Mesenchymal stem cell (in vitro differentiated cells and primary cell): ENCODE results near the gene DCLRE1B.

Experiments used
- DNase-seq: peaks from one replicate; pipeline ENCODE4 v3.0.0-alpha.2; 2013
- H2AFZ ChIP-seq: one replicate; pipeline ENCODE4 v1.6.1; 2013; ENCODE audit warnings: low read depth, mild to moderate bottlenecking, control low read depth, inconsistent platforms, low read length, moderate library complexity
- H2AK5ac ChIP-seq: 2 replicates; pipeline ENCODE4 v1.6.1; 2013; ENCODE audit warnings: low read length, moderate library complexity, mild to moderate bottlenecking, inconsistent platforms; ENCODE audit not compliant: severe bottlenecking
- H2BK120ac ChIP-seq: one replicate; pipeline ENCODE4 v1.6.1; 2013; ENCODE audit warnings: low read depth, mild to moderate bottlenecking, inconsistent platforms, low read length, moderate library complexity
- H2BK12ac ChIP-seq, 2 experiments: one replicate each; pipeline ENCODE4 v1.6.1; 2013; ENCODE audit warnings: inconsistent platforms in 2 of 2, low read length in 2 of 2, mild to moderate bottlenecking in 2 of 2, moderate library complexity in 2 of 2, control low read depth in 1 of 2
- H2BK15ac ChIP-seq: one replicate; pipeline ENCODE4 v1.6.1; 2013; ENCODE audit warnings: mild to moderate bottlenecking, low read depth, inconsistent platforms; ENCODE audit not compliant: poor library complexity, severe bottlenecking
- H2BK5ac ChIP-seq: 2 replicates; pipeline ENCODE4 v1.6.1; 2013; ENCODE audit warnings: low read depth, mild to moderate bottlenecking, low read length, control low read depth, inconsistent platforms; ENCODE audit not compliant: poor library complexity, severe bottlenecking
- H3K14ac ChIP-seq, 2 experiments: one replicate each; pipeline ENCODE4 v1.6.1; 2013; ENCODE audit warnings: inconsistent platforms in 2 of 2, low read length in 2 of 2, control low read depth in 1 of 2, mild to moderate bottlenecking in 1 of 2, moderate library complexity in 1 of 2
- H3K18ac ChIP-seq, 2 experiments: one replicate each; pipeline ENCODE4 v1.6.1; 2013; ENCODE audit warnings: inconsistent platforms in 2 of 2, low read length in 2 of 2, control low read depth in 1 of 2, low read depth in 1 of 2, mild to moderate bottlenecking in 1 of 2
- H3K23ac ChIP-seq, 2 experiments: one replicate each; pipeline ENCODE4 v1.6.1; 2013; ENCODE audit warnings: inconsistent platforms in 2 of 2, low read length in 2 of 2, mild to moderate bottlenecking in 2 of 2, moderate library complexity in 2 of 2, control low read depth in 1 of 2
- H3K27ac ChIP-seq: 2 replicates; pipeline ENCODE4 v1.5.1; 2013; ENCODE audit warnings: mild to moderate bottlenecking, moderate library complexity, low read length, control low read depth, inconsistent platforms; ENCODE audit not compliant: poor library complexity, severe bottlenecking
- H3K27me3 ChIP-seq, 2 experiments: 2 replicates each; pipeline versions ENCODE4 v1.6.1 to v1.7.0; 2013; ENCODE audit warnings: low read length in 2 of 2, mild to moderate bottlenecking in 2 of 2, moderate library complexity in 2 of 2, control low read depth in 1 of 2, inconsistent platforms in 1 of 2; ENCODE audit not compliant: control insufficient read depth in 1 of 2, insufficient read depth in 1 of 2
- H3K36me3 ChIP-seq, 2 experiments: 2 replicates each; pipeline versions ENCODE4 v1.6.1 to v1.7.0; 2013; ENCODE audit warnings: low read length in 2 of 2, control low read depth in 1 of 2, inconsistent platforms in 1 of 2, low read depth in 1 of 2, mild to moderate bottlenecking in 1 of 2; ENCODE audit not compliant: insufficient read depth in 2 of 2, control insufficient read depth in 1 of 2
- H3K4ac ChIP-seq, 2 experiments: one replicate each; pipeline ENCODE4 v1.6.1; 2013; ENCODE audit warnings: inconsistent platforms in 2 of 2, low read length in 2 of 2, mild to moderate bottlenecking in 2 of 2, moderate library complexity in 2 of 2, control low read depth in 1 of 2, low read depth in 1 of 2
- H3K4me1 ChIP-seq: 2 replicates; pipeline ENCODE4 v1.6.1; 2013; ENCODE audit warnings: low read depth, low read length, control low read depth; ENCODE audit not compliant: control insufficient read depth, insufficient read depth
- H3K4me2 ChIP-seq: 2 replicates; pipeline ENCODE4 v1.6.1; 2013; ENCODE audit warnings: low read length, mild to moderate bottlenecking, inconsistent platforms; ENCODE audit not compliant: poor library complexity, severe bottlenecking
- H3K4me3 ChIP-seq, 2 experiments: 2 replicates each; pipeline versions ENCODE4 v1.5.1 to v1.7.0; 2013; ENCODE audit warnings: low read length in 2 of 2, mild to moderate bottlenecking in 2 of 2, control low read depth in 1 of 2, low read depth in 1 of 2; ENCODE audit not compliant: insufficient read depth in 1 of 2
- H3K79me1 ChIP-seq: replicated peaks from 2 replicates; pipeline ENCODE4 v1.6.1; 2013; ENCODE audit warnings: mild to moderate bottlenecking, control low read depth, low read length, inconsistent platforms; ENCODE audit not compliant: poor library complexity, severe bottlenecking
- H3K9ac ChIP-seq: 2 replicates; pipeline ENCODE4 v1.7.0; 2013; ENCODE audit warnings: mild to moderate bottlenecking, low read length, moderate library complexity
- H3K9me3 ChIP-seq: 2 replicates; pipeline ENCODE4 v1.7.0; 2013; ENCODE audit warnings: mild to moderate bottlenecking, low read length; ENCODE audit not compliant: control insufficient read depth
- H4K8ac ChIP-seq: one replicate; pipeline ENCODE4 v1.6.1; 2013; ENCODE audit warnings: inconsistent platforms, mild to moderate bottlenecking, low read length, moderate library complexity
- H4K91ac ChIP-seq: one replicate; pipeline ENCODE4 v1.6.1; 2013; ENCODE audit warnings: mild to moderate bottlenecking, low read length, inconsistent platforms
- WGBS: methylation state at CpG from one replicate; pipeline ENCODE4 v1.1.7; 2013; ENCODE audit warnings: mixed read lengths; 5-methylcytosine and 5-hydroxymethylcytosine counted together

DCLRE1B gene

GRCh38 chr1:113903501-113904292 is 1.4 kb upstream of the DCLRE1B start:
- Histone ChIP-seq H3K36me3 (peaks cover 15 to 43% of the 10 kb centered on the region in 2 experiments), H2AFZ (peak overlapping the region; percentile 79), H4K8ac (no peak overlapping the region), H3K18ac (no peak overlapping the region), H3K27me3 (no peaks in the 10 kb centered on the region), H3K9me3 (no peaks in the 10 kb centered on the region), H2BK120ac (no peak overlapping the region), H2BK12ac (no peak overlapping the region), H4K91ac (no peak overlapping the region), H2AK5ac (no peak overlapping the region), H3K14ac (no peak overlapping the region), H3K23ac (no peak overlapping the region), H2BK15ac (no peak overlapping the region), H3K79me1 (peaks cover 30% of the 10 kb centered on the region), H3K4me1 (peaks cover 6% of the 10 kb centered on the region), H2BK5ac (no peak overlapping the region), H3K4me3 (peak overlapping the region; percentile 78 to 97), H3K4ac (peak overlapping the region in 1 of 2 experiments; percentile 89), H3K27ac (peak overlapping the region; percentile 97), H3K9ac (peak overlapping the region; percentile 97), H3K4me2 (peak overlapping the region; percentile 86)
- no peak for DNase-seq
- 75% methylated on average over 6 of the region's 7 CpGs for WGBS

- no peak for DNase-seq
- H3K4ac ChIP-seq = peak overlapping the region in 1 of 2 experiments; percentile 89
Measured at GRCh38 chr1:113904293-113904673, 843 bp upstream of the DCLRE1B start.

GRCh38 chr1:113905435-113905861 is 322 bp downstream of the DCLRE1B start:
- H3K14ac ChIP-seq = peak overlapping the region; percentile 68 to 80
- peak overlapping the region in 1 of 2 experiments; percentile 29 for H3K4ac ChIP-seq
- no peaks in the 10 kb centered on the region for H3K27me3 ChIP-seq
- H4K91ac ChIP-seq = peak overlapping the region; percentile 58
- no peak overlapping the region for H3K23ac ChIP-seq
- H4K8ac ChIP-seq = peak overlapping the region; percentile 4
- H2BK12ac ChIP-seq = no peak overlapping the region
- DNase-seq = no peak
- no peak overlapping the region for H2BK120ac ChIP-seq
- WGBS = under 1% methylated on average over 16 of the region's 17 CpGs
- no peak overlapping the region for H2BK15ac ChIP-seq
- peaks cover 24% of the 10 kb centered on the region for H3K79me1 ChIP-seq
- H2AK5ac ChIP-seq = no peak overlapping the region
- H3K18ac ChIP-seq = peak overlapping the region; percentile 7 to 40
- H3K36me3 ChIP-seq = peaks cover 10 to 42% of the 10 kb centered on the region in 2 experiments
- H3K27ac ChIP-seq = peak overlapping the region; percentile 67
- no peaks in the 10 kb centered on the region for H3K9me3 ChIP-seq
- H2BK5ac ChIP-seq = no peak overlapping the region
- H3K4me1 ChIP-seq = peaks cover 6% of the 10 kb centered on the region
- H3K4me2 ChIP-seq = peak overlapping the region; percentile 67
- H3K4me3 ChIP-seq = peak overlapping the region; percentile 68 to 97
- H3K9ac ChIP-seq = peak overlapping the region; percentile 97
- H2AFZ ChIP-seq = peak overlapping the region; percentile 79

More at GRCh38 chr1:113904293-113904673, 843 bp upstream of the DCLRE1B start:
- Histone ChIP-seq H2BK120ac (no peak overlapping the region), H3K4me3 (peak overlapping the region; percentile 78 to 97), H4K91ac (peak overlapping the region; percentile 82), H3K9me3 (no peaks in the 10 kb centered on the region), H2AK5ac (peak overlapping the region; percentile 22), H4K8ac (peak overlapping the region; percentile 87), H3K27ac (peak overlapping the region; percentile 97), H3K23ac (peak overlapping the region in 1 of 2 experiments; percentile 67), H3K27me3 (no peaks in the 10 kb centered on the region), H3K4me2 (peak overlapping the region; percentile 86), H2AFZ (peak overlapping the region; percentile 79), H3K18ac (peak overlapping the region; percentile 90 to 95), H2BK12ac (peak overlapping the region in 1 of 2 experiments; percentile 66), H2BK15ac (no peak overlapping the region), H2BK5ac (peak overlapping the region; percentile 59), H3K79me1 (peaks cover 27% of the 10 kb centered on the region), H3K14ac (peak overlapping the region in 1 of 2 experiments; percentile 98), H3K9ac (peak overlapping the region; percentile 97), H3K36me3 (peaks cover 17 to 45% of the 10 kb centered on the region in 2 experiments), H3K4me1 (peaks cover 6% of the 10 kb centered on the region)
- WGBS = 6% methylated on average over 9 of the region's 11 CpGs

- no peak overlapping the region for H3K4me2 ChIP-seq
- H3K27me3 ChIP-seq = no peaks in the 10 kb centered on the region
- H3K4me1 ChIP-seq = peaks cover 6% of the 10 kb centered on the region
- H2BK15ac ChIP-seq = peak overlapping the region; percentile 40
- no peak overlapping the region for H3K4me3 ChIP-seq
- no peak overlapping the region for H4K8ac ChIP-seq
- no peak overlapping the region for H2BK12ac ChIP-seq
- no peak overlapping the region for H3K14ac ChIP-seq
- peak; percentile 59 for DNase-seq
- peak overlapping the region; percentile 86 for H2BK5ac ChIP-seq
- peak overlapping the region; percentile 75 for H3K27ac ChIP-seq
- no peak overlapping the region for H4K91ac ChIP-seq
- no peak overlapping the region for H3K4ac ChIP-seq
- 85% methylated on average over 6 of the region's 6 CpGs for WGBS
- H2AK5ac ChIP-seq = no peak overlapping the region
- H3K18ac ChIP-seq = no peak overlapping the region
- no peak overlapping the region for H3K23ac ChIP-seq
- peaks cover 16% of the 10 kb centered on the region for H3K79me1 ChIP-seq
- no peaks in the 10 kb centered on the region for H3K9me3 ChIP-seq
- no peak overlapping the region for H2AFZ ChIP-seq
- no peak overlapping the region for H3K9ac ChIP-seq
- H2BK120ac ChIP-seq = no peak overlapping the region
- peaks cover 22 to 41% of the 10 kb centered on the region in 2 experiments for H3K36me3 ChIP-seq
Measured at GRCh38 chr1:113912594-113913311, 7.6 kb downstream of the DCLRE1B start.
